T-helper 2 cell treated with Interferon-gamma antibody and Interleukin-4, amounts not matched to agents 5 μg/mL and 100 μg/mL, for 36 hours (primary cell): Measurements from ENCODE around the gene SAMM50.
"Not testable (repeated sequence)": the region's sequence is repeated elsewhere in the genome, so short reads cannot be mapped to it uniquely, and the experiment has no call there.

ENCODE experiments used
- DNase-seq: peaks from one replicate; pipeline ENCODE4 v3.0.0; 2021; ENCODE audit warnings: low spot score
- H3K27ac Mint-ChIP-seq: one replicate; pipeline ENCODE4 v1.8.0; 2021; ENCODE audit warnings: mild to moderate bottlenecking, mixed read lengths
- H3K27me3 Mint-ChIP-seq: one replicate; pipeline ENCODE4 v1.8.0; 2021; ENCODE audit warnings: low read depth, mixed read lengths
- H3K36me3 Mint-ChIP-seq: one replicate; pipeline ENCODE4 v1.8.0; 2021; ENCODE audit warnings: low read depth, mixed read lengths
- H3K4me1 Mint-ChIP-seq: one replicate; pipeline ENCODE4 v1.8.0; 2021; ENCODE audit warnings: low read depth, mixed read lengths
- H3K4me3 Mint-ChIP-seq: one replicate; pipeline ENCODE4 v1.8.0; 2022; ENCODE audit warnings: mild to moderate bottlenecking, moderate library complexity, mixed read lengths
- H3K9me3 Mint-ChIP-seq: one replicate; pipeline ENCODE4 v1.8.0; 2021; ENCODE audit warnings: mixed read lengths

SAMM50 gene

DNA sequence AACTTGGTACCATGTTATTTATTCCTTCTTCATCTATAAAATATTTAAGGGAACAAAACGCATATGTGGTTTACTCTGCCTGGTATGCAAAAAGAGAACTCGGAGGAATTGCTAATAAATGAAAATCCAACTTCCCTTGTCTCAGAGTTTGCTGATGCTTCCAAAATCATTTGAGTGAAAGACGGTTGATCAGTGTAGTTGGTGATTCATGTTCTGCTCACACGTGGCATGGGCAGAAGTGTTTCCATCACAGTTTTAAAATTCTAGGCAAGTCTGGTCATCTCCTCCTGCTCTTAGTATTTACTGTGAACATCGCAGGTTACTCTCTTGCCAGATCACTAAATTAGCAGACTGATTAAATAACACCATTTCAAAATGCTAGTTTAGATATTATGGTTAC is 56.9 kb downstream of the SAMM50 start:
- H3K27me3 Mint-ChIP-seq, result no peaks in the 10 kb centered on the region

DNA sequence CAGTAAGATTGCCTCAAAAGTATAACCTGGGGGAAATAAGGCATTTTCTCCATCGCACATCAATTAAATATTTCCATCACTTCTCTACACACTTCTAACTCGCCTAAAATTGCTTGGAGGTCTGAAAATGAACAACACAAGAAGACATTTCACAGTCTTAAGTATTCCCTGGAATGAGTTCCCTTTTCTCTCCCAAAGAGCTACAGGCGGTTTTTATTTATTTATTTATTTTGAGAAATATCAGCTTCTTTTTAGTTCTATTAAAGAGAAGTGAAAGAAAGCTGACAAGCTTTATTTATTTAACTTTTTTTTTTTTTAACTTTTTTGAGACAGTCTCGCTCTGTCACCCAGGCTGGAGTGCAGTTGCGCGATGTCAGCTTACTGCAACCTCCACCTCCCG is 57.3 kb downstream of the SAMM50 start:
- Mint-ChIP-seq H3K4me3 (no peak overlapping the region), H3K27ac (no peak overlapping the region), H3K4me1 (no peaks in the 10 kb centered on the region), H3K9me3 (no peaks in the 10 kb centered on the region), H3K36me3 (no peaks in the 10 kb centered on the region), H3K27me3 (no peaks in the 10 kb centered on the region)
- no peak for DNase-seq

More for the DNA sequence above, 56.9 kb downstream of the SAMM50 start:
- DNase-seq, result no peak
- no peak overlapping the region for H3K27ac Mint-ChIP-seq
- no peaks in the 10 kb centered on the region for H3K9me3 Mint-ChIP-seq
- H3K4me1 Mint-ChIP-seq, result no peaks in the 10 kb centered on the region
- no peak overlapping the region for H3K4me3 Mint-ChIP-seq
- H3K36me3 Mint-ChIP-seq, result no peaks in the 10 kb centered on the region

DNA sequence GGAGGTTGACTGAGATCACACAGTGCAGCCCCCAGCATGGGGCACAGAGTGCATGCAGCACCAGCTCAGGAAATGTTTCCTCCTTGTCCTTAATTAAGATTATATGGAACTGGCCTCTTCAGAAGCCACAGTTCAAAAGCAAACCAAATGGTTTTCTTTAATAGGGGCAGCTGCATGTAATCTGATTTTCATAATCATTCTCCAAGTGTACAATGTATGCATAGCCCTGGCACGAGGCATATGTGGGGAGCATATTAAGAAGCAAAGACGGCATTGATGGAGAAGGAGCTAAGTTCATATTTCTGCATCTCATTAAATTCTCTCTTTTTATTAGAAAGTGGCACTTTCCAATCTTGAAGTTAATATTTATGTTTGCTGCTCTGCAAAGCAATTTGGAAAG is 59.0 kb downstream of the SAMM50 start:
- Mint-ChIP-seq H3K4me3 (no peak overlapping the region), H3K27ac (no peak overlapping the region), H3K4me1 (no peaks in the 10 kb centered on the region), H3K27me3 (no peaks in the 10 kb centered on the region), H3K9me3 (no peaks in the 10 kb centered on the region), H3K36me3 (no peaks in the 10 kb centered on the region)
- DNase-seq, result no peak

DNA sequence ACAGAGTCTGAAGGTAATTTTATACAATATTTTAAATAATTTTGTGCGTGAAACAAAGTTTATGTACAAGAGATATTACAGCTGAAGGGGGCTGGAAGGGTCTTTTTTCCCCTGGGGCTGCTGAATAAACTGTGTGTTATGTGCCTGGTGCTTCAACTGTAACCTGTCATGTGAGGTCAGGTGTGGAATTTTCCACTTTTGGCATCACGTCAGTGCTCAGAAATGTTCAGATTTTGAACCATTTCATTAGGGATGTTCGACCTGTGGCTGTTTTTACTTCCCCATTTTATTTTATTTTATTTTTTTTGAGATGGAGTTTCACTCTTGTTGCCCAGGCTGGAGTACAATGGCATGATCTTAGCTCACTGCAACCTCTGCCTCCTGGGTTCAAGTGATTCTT is 61.3 kb downstream of the SAMM50 start:
- not testable (repeated sequence) for H3K27me3 Mint-ChIP-seq, H3K4me3 Mint-ChIP-seq, H3K27ac Mint-ChIP-seq, H3K36me3 Mint-ChIP-seq, DNase-seq, H3K9me3 Mint-ChIP-seq, H3K4me1 Mint-ChIP-seq

DNA sequence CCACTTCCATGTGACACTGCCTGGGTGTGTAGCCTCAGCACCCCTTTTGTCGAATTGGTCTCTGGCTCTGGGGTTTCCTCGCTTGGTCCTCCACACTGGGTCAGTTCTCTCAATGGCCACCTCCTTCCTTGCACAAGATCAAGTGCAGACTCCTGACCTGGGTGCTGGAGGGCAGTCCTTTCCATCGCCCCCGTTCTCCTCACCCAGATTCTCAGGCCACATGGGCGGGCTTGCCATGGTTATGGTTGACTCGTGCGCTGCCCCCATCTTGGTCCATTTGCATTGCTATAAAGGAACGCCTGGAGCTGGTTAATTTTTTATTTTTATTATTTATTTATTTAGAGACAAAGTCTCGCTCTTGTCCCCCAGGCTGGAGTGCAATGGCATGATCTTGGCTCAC is 63.4 kb downstream of the SAMM50 start:
- Mint-ChIP-seq H3K27ac (no peak overlapping the region), H3K27me3 (no peaks in the 10 kb centered on the region), H3K4me3 (no peak overlapping the region), H3K9me3 (no peaks in the 10 kb centered on the region), H3K36me3 (no peaks in the 10 kb centered on the region), H3K4me1 (peaks cover 7% of the 10 kb centered on the region)
- DNase-seq, result no peak

DNA sequence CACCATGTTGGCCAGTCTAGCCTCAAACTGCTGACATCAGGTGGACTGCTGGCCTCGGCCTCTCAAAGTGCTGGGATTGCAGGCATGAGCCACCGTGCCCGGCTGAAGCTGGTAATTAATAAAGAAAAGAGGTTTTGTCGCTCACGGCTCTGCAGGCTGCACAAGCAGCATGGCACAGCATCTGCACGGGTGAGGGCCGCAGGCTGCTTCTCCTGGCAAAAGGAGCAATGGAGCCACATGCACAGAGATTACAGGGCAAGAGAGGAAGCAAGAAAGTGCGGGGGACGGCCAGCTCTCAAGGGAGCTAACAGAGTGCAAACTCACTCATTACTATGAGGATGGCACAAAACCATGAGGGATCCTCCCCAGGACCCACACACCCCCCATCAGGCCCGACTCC is 64.2 kb downstream of the SAMM50 start:
- Mint-ChIP-seq H3K9me3 (no peaks in the 10 kb centered on the region), H3K4me3 (no peak overlapping the region), H3K36me3 (no peaks in the 10 kb centered on the region), H3K4me1 (peaks cover 10% of the 10 kb centered on the region), H3K27me3 (no peaks in the 10 kb centered on the region), H3K27ac (no peak overlapping the region)
- DNase-seq, result no peak

DNA sequence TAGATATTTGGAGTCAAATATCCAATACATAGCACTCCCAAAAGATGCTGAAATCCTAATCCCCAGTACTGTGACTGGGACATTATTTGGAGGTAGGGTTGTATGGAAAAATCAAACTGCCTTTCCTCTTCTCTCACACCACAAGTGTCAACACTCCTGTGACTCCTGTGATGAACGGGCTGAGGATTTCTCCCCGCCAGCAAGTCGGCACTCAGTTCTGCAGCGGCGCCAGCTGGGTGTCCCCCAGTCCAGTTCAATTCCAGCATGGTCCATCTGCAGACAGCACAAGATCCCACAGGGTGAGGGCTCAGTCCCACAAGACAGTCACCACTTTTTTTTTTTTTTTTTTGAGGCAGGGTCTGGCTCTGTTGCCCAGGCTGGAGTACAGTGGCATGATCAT is 64.6 kb downstream of the SAMM50 start:
- H3K9me3 Mint-ChIP-seq, result no peaks in the 10 kb centered on the region
- H3K27me3 Mint-ChIP-seq, result no peaks in the 10 kb centered on the region
- H3K27ac Mint-ChIP-seq, result no peak overlapping the region
- H3K36me3 Mint-ChIP-seq, result no peaks in the 10 kb centered on the region
- no peak for DNase-seq
- H3K4me1 Mint-ChIP-seq, result peaks cover 10% of the 10 kb centered on the region
- no peak overlapping the region for H3K4me3 Mint-ChIP-seq

DNA sequence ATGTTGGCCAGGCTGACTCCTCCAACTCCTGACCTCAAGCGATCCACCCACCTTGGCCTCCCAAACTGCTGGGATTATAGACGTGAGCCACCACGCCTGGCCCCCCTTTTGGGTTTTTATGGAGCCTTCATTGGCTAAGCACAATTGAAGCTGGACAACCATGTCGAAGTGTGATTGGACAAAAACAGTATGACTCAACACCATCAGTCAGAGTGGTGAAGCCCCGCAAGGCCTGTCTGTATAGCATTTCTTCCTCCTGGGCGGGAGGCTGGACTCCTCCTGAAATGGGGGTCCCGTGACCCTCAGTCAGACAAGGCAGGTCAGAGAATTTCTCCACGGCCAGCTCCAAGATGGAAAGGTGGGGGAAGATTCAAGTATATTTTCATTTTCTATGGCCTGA is 65.7 kb downstream of the SAMM50 start:
- Mint-ChIP-seq H3K9me3 (no peaks in the 10 kb centered on the region), H3K36me3 (peaks cover 2% of the 10 kb centered on the region), H3K27me3 (no peaks in the 10 kb centered on the region), H3K4me1 (peaks cover 18% of the 10 kb centered on the region), H3K4me3 (peak overlapping the region; percentile 4), H3K27ac (no peak overlapping the region)
- DNase-seq, result no peak

DNA sequence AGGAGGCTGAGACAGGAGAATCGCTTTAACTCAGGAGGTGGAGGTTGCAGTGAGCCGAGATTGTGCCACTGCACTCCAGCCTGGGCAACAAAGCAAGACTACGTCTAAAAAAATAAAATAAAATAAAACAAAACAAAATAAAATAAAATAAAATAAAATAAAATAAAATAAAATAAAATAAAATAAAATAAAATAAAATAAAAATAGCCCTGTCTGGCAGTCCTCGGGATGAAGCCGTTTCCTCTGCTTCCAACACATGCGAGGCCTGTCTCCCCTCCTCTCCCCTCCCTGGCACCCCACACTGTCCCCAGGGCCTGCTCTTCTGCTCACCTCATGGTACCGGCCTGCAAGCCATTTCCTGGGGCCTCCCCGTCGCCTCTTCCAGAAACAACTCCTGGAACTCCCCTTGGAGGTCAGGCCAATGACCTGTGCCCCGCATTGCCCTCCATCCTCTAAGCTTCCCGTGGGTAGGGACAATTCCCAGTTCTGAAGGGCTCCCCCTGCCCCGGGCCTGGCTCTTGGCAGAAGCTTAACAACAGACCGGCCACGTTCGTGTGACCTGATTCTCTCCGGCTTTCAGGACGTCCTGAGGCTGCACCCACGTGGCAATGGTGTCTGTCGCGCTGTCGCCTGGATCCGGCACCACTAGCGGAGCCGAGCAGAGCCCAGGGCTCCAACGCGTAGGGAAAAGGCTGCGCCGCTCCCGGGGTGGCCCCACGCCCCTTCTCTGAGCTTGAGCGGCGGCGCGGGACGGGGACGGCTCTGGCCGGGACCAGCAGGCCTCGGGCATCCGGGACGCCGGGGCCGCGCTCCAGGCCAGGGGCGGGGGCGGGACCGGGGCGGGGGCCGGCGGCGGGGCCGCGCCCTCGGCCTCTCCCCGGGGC is 68.4 kb downstream of the SAMM50 start:
- no peaks in the 10 kb centered on the region for H3K27me3 Mint-ChIP-seq
- H3K9me3 Mint-ChIP-seq, result no peaks in the 10 kb centered on the region
- peak overlapping the region; percentile 91 for H3K27ac Mint-ChIP-seq
- peak; percentile 61 for DNase-seq
- H3K4me3 Mint-ChIP-seq, result peak overlapping the region; percentile 90
- peaks cover 4% of the 10 kb centered on the region for H3K36me3 Mint-ChIP-seq
- peaks cover 36% of the 10 kb centered on the region for H3K4me1 Mint-ChIP-seq

DNA sequence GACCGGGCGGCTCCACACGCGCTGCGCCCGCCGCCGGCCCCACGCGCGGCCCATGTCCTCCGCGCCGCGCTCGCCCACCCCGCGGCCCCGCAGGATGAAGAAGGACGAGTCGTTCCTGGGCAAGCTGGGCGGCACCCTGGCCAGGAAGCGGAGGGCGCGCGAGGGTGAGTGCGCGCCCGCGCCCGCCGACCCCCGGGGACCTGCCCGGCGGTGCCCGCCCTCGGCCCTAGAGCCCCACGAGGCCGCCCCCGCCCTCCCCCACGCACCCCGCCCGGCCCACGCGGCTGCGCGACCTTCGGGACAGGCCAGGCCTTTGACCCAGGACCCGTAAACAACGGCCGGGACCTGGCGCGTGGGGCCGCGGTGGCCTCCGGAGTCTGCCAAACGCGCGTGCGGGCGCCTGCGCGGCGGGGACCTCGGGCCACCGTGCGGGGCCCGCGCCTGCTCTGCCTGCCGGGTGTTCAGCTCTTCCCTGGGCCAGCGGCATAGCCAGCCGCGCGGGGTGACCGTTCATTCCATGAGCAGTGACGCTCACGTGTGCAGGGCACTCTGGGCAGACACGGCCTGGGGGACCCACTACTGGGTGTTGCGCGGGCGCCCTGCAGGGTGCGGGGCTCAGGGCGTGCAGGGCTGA is 69.2 kb downstream of the SAMM50 start, which contains the start of gene PARVB:
PARVB (plus strand) TSS at position 15 of the 634 bp plus-strand sequence; CDS start at position 53, 38 bp downstream.
- H3K4me3 Mint-ChIP-seq, result peak within 1 kb of the TSS; percentile 90
- H3K4me1 Mint-ChIP-seq, result peaks cover 40% of the 10 kb centered on the region

DNA sequence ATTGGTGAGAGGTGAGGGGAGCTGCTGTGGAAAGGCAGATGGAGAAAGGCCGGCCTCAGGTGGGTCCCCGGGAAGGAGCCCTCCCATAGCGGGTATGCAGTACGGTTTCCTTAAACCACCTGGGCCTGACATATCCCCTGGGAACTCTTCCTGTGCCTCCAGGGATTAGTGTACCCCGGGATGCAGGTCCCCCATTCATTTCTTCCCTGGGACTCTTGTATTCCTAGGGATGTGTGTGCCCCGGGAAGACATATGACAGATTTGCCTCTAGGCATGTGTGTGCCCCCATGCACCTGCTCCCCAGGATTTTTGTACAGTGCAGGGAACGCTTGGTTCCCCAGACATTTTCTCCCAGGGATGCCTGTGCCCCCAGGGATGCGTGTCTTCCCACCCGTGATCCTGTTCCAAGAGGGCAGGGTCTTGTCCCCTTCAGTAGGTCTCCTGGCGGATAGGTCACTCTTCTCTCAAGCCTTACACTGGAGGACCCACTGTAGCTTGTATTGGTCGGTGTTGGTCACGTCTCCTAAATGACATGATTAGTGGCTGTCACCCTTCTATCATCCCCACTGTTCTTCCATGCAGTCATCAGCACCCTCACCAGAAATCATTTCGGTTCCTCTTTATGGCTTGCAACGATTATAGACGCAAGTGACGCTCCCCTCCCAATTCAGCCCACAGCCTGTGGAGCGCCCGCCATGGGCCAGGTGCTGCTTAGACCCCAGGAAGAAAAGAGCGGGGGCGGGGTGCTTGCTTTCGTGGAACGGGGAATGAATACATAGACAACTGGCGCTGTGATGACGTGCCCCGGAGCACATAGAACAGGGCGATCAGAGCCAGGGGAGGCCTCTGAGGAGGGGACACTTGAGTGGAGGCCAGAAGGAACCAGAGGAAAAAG is 70.2 kb downstream of the SAMM50 start:
- Mint-ChIP-seq H3K27me3 (no peaks in the 10 kb centered on the region), H3K4me3 (peak overlapping the region; percentile 85), H3K36me3 (peaks cover 4% of the 10 kb centered on the region), H3K27ac (peak overlapping the region; percentile 99), H3K4me1 (peaks cover 40% of the 10 kb centered on the region), H3K9me3 (no peaks in the 10 kb centered on the region)
- no peak for DNase-seq

More for the DNA sequence above, 69.2 kb downstream of the SAMM50 start, which contains the start of gene PARVB:
- DNase-seq, result peak; percentile 23
- H3K9me3 Mint-ChIP-seq, result no peaks in the 10 kb centered on the region
- H3K36me3 Mint-ChIP-seq, result peaks cover 4% of the 10 kb centered on the region
- peak within 1 kb of the TSS; percentile 91 for H3K27ac Mint-ChIP-seq
- no peaks in the 10 kb centered on the region for H3K27me3 Mint-ChIP-seq

DNA sequence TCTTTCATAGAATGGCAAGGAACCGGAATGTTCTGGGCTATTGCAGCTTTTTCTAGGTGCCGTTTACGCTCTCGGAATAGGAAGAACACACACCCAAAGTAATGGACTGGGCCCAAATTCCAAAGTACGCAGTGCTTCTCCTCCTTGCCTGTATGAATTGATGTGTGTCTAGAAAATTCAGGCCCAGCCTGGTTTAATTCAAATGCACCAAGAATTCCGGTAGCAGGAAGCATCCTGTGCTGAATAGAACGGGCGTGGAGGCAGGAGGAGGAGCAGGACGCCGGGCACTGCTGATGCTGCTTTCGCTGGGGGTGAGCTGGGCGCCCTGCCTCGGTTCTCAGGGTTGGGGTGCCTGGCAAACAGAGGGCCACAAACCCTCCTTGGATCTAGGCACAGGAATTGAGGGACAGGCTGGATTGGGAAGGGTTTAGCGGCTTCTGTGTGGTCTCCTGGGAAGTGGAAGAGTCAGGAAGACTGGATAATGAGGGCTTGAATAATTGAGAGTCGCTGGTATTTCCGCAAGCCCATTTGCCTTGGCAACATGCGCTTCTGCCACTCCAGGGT is 70.9 kb downstream of the SAMM50 start:
- DNase-seq, result no peak
- H3K9me3 Mint-ChIP-seq, result no peaks in the 10 kb centered on the region
- no peaks in the 10 kb centered on the region for H3K27me3 Mint-ChIP-seq
- peak overlapping the region; percentile 99 for H3K27ac Mint-ChIP-seq
- peaks cover 4% of the 10 kb centered on the region for H3K36me3 Mint-ChIP-seq
- peaks cover 44% of the 10 kb centered on the region for H3K4me1 Mint-ChIP-seq
- H3K4me3 Mint-ChIP-seq, result peak overlapping the region; percentile 85

DNA sequence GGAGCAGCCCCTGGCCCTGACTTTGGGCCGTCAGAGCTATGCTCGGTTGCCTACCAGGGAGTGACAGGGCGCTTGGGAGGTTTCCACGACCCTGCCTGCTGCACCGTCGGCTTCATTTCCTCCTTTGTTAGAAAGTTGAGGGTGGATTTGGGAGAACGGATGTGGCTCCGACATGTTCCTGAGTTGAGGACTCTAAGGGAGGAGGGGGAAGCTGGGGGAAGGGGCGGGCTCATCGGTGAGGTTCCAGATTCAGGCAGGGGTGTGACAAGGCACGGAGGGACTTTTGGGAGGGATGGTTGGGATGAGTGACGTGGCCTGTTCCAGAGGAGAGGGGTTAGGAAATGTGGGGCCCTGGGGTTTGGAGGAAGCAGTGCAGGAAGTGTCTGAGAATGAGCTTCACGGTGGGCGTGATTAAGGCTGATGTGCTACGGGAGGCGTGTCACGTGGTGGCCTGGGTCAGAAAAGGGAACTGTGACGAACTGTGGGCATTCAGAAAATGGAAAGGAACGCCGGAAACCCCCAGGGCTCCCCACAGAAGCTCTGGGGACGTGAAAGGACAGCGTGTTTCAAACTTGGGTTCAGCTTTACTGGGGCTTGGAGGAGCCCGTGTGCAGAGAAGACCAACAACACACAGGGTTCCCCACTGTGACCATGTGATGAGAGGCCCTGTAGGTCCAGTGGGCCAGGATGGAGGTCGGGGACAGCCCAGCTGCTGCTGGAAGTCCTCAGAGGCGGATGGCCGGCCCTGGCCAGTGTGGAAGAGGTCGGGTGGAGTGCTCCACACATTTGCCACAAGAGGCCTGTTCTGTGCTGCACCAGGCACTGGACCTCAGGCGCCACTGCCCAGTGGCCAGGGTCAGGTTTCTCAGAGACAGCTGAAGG is 71.6 kb downstream of the SAMM50 start:
- H3K9me3 Mint-ChIP-seq, result no peaks in the 10 kb centered on the region
- peaks cover 46% of the 10 kb centered on the region for H3K4me1 Mint-ChIP-seq
- peaks cover 5% of the 10 kb centered on the region for H3K36me3 Mint-ChIP-seq
- peak overlapping the region; percentile 99 for H3K27ac Mint-ChIP-seq
- DNase-seq, result peak; percentile 84
- peak overlapping the region; percentile 85 for H3K4me3 Mint-ChIP-seq
- no peaks in the 10 kb centered on the region for H3K27me3 Mint-ChIP-seq
